ENCODE results near the gene MTOR.
"Not testable (repeated sequence)": the region's sequence is repeated elsewhere in the genome, so short reads cannot be mapped to it uniquely, and the experiment has no call there.

MTOR gene

GRCh38 chr1:11302366-11302765 lies 40.0 kb upstream of the MTOR start:
- Histone ChIP-seq H3K9ac (no peak overlapping the region), H3K4me1 (no peaks in the 10 kb centered on the region), H3K9me3 (ENCODE audit: control insufficient read depth, low read length) (no peaks in the 10 kb centered on the region), H3K36me3 (ENCODE audit: control insufficient read depth, insufficient read depth, low read length) (no peaks in the 10 kb centered on the region), H3K79me2 (no peaks in the 10 kb centered on the region), H2AFZ (no peak overlapping the region), H3K27me3 (ENCODE audit: control insufficient read depth, insufficient read depth, low read length) (no peaks in the 10 kb centered on the region), H3K27ac (no peak overlapping the region), H3K4me3 (ENCODE audit: low read depth, low read length) (no peak overlapping the region), H3K4me2 (ENCODE audit: low read length) (no peak overlapping the region)
- TF ChIP-seq, protein P1, sequence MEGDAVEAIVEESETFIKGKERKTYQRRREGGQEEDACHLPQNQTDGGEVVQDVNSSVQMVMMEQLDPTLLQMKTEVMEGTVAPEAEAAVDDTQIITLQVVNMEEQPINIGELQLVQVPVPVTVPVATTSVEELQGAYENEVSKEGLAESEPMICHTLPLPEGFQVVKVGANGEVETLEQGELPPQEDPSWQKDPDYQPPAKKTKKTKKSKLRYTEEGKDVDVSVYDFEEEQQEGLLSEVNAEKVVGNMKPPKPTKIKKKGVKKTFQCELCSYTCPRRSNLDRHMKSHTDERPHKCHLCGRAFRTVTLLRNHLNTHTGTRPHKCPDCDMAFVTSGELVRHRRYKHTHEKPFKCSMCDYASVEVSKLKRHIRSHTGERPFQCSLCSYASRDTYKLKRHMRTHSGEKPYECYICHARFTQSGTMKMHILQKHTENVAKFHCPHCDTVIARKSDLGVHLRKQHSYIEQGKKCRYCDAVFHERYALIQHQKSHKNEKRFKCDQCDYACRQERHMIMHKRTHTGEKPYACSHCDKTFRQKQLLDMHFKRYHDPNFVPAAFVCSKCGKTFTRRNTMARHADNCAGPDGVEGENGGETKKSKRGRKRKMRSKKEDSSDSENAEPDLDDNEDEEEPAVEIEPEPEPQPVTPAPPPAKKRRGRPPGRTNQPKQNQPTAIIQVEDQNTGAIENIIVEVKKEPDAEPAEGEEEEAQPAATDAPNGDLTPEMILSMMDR (IDR thresholded peaks at IDR 0.05): no peak

GRCh38 chr1:11301601-11302000 lies 39.2 kb upstream of the MTOR start:
- no peaks in the 10 kb centered on the region for H3K36me3 ChIP-seq (ENCODE audit: control insufficient read depth, insufficient read depth, low read length)
- no peak overlapping the region for H2AFZ ChIP-seq
- H3K4me3 ChIP-seq (ENCODE audit: low read depth, low read length): no peak overlapping the region
- no peaks in the 10 kb centered on the region for H3K4me1 ChIP-seq
- TF ChIP-seq, protein P1 (IDR thresholded peaks at IDR 0.05): no peak
- no peak overlapping the region for H3K9ac ChIP-seq
- no peak overlapping the region for H3K4me2 ChIP-seq (ENCODE audit: low read length)
- no peaks in the 10 kb centered on the region for H3K9me3 ChIP-seq (ENCODE audit: control insufficient read depth, low read length)
- H3K79me2 ChIP-seq: no peaks in the 10 kb centered on the region
- no peak overlapping the region for H3K27ac ChIP-seq
- no peaks in the 10 kb centered on the region for H3K27me3 ChIP-seq (ENCODE audit: control insufficient read depth, insufficient read depth, low read length)

DNA sequence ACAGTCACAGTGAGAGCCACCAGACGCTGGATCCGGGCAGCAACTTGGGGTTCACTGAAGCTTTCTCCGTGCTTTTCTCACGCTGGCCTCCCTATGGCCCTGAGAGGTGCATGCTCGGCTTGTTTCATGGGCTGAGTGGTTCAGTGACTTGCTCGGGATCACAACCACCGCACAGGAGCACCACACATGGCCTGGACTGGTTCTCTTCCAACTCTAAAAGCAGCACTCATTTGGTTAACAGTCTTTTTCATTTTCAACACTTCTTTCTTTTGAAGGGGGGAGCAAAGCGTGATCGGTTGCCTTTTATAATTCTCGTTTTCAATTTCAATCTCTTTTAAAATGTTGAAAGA lies 36.8 kb upstream of the MTOR start:
- H3K4me1 ChIP-seq: no peaks in the 10 kb centered on the region
- no peak overlapping the region for H3K4me3 ChIP-seq (ENCODE audit: low read depth, low read length)
- H3K27me3 ChIP-seq (ENCODE audit: control insufficient read depth, insufficient read depth, low read length): no peaks in the 10 kb centered on the region
- H2AFZ ChIP-seq: no peak overlapping the region
- H3K9me3 ChIP-seq (ENCODE audit: control insufficient read depth, low read length): no peaks in the 10 kb centered on the region
- no peak overlapping the region for H3K9ac ChIP-seq
- TF ChIP-seq, protein P1 (IDR thresholded peaks at IDR 0.05): no peak
- no peak overlapping the region for H3K4me2 ChIP-seq (ENCODE audit: low read length)
- H3K79me2 ChIP-seq: no peaks in the 10 kb centered on the region
- H3K27ac ChIP-seq: no peak overlapping the region
- H3K36me3 ChIP-seq (ENCODE audit: control insufficient read depth, insufficient read depth, low read length): no peaks in the 10 kb centered on the region

DNA sequence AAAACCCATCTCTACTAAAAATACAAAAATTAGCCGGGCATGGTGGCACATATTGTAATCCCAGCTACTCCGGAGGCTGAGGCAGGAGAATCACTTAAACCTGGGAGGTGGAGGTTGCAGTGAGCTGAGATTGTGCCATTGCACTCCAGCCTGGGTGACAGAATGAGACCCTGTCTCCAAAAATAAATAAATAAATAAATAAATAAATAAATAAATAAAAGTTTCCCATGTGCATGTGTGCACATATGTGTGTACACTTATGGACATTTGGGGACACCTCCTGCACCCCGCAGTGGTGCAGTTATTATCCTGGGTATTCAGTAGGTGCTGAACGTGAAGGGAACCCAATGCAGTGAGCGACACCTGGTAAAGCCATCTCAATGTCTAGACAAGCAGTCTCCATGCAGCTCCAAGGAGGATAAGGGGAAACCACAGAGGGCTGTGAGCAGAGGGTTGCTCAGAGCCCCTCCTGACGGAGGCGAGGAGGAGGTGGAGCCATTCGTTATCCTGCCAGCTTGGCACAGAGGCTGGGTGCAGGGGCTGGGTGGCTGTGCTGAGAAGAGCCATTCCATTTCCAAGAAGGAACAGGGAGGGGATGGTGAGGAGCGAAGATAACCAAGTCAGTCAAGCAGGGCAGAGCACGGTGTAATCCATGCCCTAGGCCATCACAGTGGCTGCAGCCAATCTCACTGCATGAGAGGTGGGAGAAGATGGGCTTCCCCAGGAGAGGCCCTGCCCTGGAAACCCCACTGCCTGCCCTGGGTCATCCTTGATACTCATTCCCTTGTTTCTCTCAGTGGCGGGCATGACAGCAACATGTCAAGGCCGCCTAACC lies 36.3 kb upstream of the MTOR start:
- no peak overlapping the region for H2AFZ ChIP-seq
- H3K4me3 ChIP-seq (ENCODE audit: low read depth, low read length): no peak overlapping the region
- TF ChIP-seq, protein P1 (IDR thresholded peaks at IDR 0.05): no peak
- no peaks in the 10 kb centered on the region for H3K4me1 ChIP-seq
- H3K27me3 ChIP-seq (ENCODE audit: control insufficient read depth, insufficient read depth, low read length): no peaks in the 10 kb centered on the region
- no peak overlapping the region for H3K9ac ChIP-seq
- no peaks in the 10 kb centered on the region for H3K36me3 ChIP-seq (ENCODE audit: control insufficient read depth, insufficient read depth, low read length)
- H3K9me3 ChIP-seq (ENCODE audit: control insufficient read depth, low read length): no peaks in the 10 kb centered on the region
- H3K27ac ChIP-seq: no peak overlapping the region
- no peak overlapping the region for H3K4me2 ChIP-seq (ENCODE audit: low read length)
- H3K79me2 ChIP-seq: no peaks in the 10 kb centered on the region

DNA sequence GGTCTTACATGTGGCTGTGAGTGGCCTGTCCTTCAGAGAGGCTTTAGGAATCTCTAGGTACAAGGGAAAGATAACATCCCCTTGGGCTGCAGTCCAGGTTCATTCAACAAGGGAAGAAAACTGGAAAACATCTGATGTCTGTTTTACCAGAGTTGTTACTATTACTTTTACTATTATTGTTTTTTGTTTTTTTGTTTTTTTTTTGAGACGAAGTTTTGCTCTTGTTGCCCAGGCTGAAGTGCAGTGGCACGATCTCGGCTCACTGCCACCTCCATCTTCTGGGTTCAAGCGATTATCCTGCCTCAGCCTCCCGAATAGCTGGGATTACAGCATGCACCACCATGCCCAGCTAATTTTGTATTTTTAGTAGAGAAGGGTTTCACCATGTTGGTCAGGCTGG lies 35.4 kb upstream of the MTOR start:
- H3K9me3 ChIP-seq (ENCODE audit: control insufficient read depth, low read length); H3K36me3 ChIP-seq (ENCODE audit: control insufficient read depth, insufficient read depth, low read length); H2AFZ ChIP-seq; H3K4me1 ChIP-seq; H3K4me3 ChIP-seq (ENCODE audit: low read depth, low read length); H3K4me2 ChIP-seq (ENCODE audit: low read length); H3K79me2 ChIP-seq; H3K27ac ChIP-seq; H3K27me3 ChIP-seq (ENCODE audit: control insufficient read depth, insufficient read depth, low read length); H3K9ac ChIP-seq: not testable (repeated sequence)

Measured in parathyroid adenoma (tissue), 2 donors.